OCI-LY1 (cell line): ENCODE data around the gene CMTR1.
"Not testable (repeated sequence)": the region's sequence is repeated elsewhere in the genome, so short reads cannot be mapped to it uniquely, and the experiment has no call there.

Experiments
- EZH2 ChIP-seq: fragments of 200-600 bp; sonication (generic), shearing (Covaris generic); IDR thresholded peaks from 2 replicates; pipeline ENCODE4 v1.8.0; 2017; ENCODE audit warnings: borderline replicate concordance, mixed run types, mild to moderate bottlenecking, antibody characterized with exemption, low read length, moderate library complexity, mixed read lengths
- TF ChIP-seq, protein P1 (sequence below): fragments of 200-600 bp; sonication (generic), shearing (Covaris generic); IDR thresholded peaks from 2 replicates; pipeline ENCODE4 v1.5.1; 2017; ENCODE audit warnings: mild to moderate bottlenecking, antibody characterized with exemption, low read length, moderate library complexity, mixed read lengths

DNA sequence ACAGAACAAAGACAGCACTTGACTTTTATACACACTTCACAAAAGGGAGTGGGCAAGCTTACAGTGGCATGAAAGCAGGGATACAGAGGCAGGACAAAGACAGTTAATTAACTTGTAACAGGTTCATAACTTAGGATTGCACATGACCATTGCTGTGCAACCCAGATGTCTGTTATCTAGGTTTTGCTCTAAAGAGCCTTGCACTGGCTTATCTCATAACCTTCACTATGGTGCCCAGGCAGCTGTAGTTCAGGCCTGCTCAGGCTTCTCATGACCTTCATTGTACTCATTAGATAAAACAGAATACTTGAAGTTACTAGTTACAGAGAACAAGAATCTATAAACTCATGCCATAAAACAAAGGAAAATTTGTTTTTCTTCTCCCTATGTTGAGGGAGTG lies 31.4 kb upstream of the CMTR1 start:
- TF ChIP-seq, protein P1, sequence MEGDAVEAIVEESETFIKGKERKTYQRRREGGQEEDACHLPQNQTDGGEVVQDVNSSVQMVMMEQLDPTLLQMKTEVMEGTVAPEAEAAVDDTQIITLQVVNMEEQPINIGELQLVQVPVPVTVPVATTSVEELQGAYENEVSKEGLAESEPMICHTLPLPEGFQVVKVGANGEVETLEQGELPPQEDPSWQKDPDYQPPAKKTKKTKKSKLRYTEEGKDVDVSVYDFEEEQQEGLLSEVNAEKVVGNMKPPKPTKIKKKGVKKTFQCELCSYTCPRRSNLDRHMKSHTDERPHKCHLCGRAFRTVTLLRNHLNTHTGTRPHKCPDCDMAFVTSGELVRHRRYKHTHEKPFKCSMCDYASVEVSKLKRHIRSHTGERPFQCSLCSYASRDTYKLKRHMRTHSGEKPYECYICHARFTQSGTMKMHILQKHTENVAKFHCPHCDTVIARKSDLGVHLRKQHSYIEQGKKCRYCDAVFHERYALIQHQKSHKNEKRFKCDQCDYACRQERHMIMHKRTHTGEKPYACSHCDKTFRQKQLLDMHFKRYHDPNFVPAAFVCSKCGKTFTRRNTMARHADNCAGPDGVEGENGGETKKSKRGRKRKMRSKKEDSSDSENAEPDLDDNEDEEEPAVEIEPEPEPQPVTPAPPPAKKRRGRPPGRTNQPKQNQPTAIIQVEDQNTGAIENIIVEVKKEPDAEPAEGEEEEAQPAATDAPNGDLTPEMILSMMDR: not testable (repeated sequence)
- TF ChIP-seq EZH2: not testable (repeated sequence)
